Measurements from ENCODE around the gene AGER. TPM values are rescaled to one million over a fixed set of nuclear protein-coding genes. Genes with fewer than 3 reads are reported as not detected.
A peak's percentile ranks its signal among the peaks of the same experiment; 100 is the strongest.

Gene AGER
- total and polyA plus RNA-seq, 2 donors (not counting 1 experiment from before 2014, with no cell fraction given): 0.50 to 0.78 TPM

DNA sequence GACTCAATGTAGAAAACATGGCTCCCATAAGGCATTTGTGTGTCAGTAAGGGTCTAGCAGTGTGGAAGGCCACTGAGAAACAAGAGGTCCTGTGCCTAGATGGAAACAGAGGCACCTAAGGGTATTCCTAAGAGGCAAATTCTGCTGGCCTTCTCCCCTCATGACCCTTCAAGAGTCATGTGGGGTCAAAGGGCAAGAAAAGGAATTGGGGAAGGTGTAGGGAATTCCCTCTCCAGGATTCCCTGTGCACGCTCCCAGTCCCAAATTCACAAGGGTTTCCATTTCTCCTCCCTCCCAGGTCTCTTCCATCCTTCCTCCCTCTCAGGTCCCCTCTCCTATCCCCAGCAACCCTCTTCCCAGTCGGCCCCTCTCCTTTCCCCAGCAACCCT is 8.7 kb downstream of the AGER start:
- peaks cover 10% of the 10 kb centered on the region for H3K36me3 ChIP-seq (ENCODE audit: control insufficient read depth, insufficient read depth, low read length)
- DNase-seq (ENCODE audit: low read depth in 2 of 2): no peak
- no peaks in the 10 kb centered on the region for H3K27me3 ChIP-seq (ENCODE audit: control insufficient read depth, insufficient read depth, low read length)
- peaks cover 18% of the 10 kb centered on the region for H3K4me1 ChIP-seq (ENCODE audit: control insufficient read depth, extremely low read depth, insufficient read depth, low read length)
- H4K20me1 ChIP-seq (ENCODE audit: control insufficient read depth, extremely low read depth, insufficient read depth, low read length): no peaks in the 10 kb centered on the region
- H3K9me3 ChIP-seq (ENCODE audit: control insufficient read depth, insufficient read depth, low read depth, low read length): no peaks in the 10 kb centered on the region
- H3K4me2 ChIP-seq (ENCODE audit: extremely low read depth, insufficient read depth, low read length): peak overlapping the region; percentile 95
- no peak for TF ChIP-seq EZH2 (IDR thresholded peaks at IDR 0.05; ENCODE audit: low read length, missing control alignments)
- peak overlapping the region; percentile 86 to 99 (median 90) for H3K4me3 ChIP-seq (replicated peaks in 1 of 4; ENCODE audit: control extremely low read depth in 1 of 4, insufficient read depth in 1 of 4, low read depth in 3 of 4, low read length in 4 of 4)
- peak overlapping the region; percentile 91 for H3K9ac ChIP-seq (ENCODE audit: insufficient read depth, low read length)
- no peak overlapping the region for H2AFZ ChIP-seq (ENCODE audit: low read length)
- peak overlapping the region; percentile 83 for H3K27ac ChIP-seq (ENCODE audit: insufficient read depth, low read length)
- H3K79me2 ChIP-seq (ENCODE audit: control insufficient read depth, insufficient read depth, low read length): peaks cover 39% of the 10 kb centered on the region

DNA sequence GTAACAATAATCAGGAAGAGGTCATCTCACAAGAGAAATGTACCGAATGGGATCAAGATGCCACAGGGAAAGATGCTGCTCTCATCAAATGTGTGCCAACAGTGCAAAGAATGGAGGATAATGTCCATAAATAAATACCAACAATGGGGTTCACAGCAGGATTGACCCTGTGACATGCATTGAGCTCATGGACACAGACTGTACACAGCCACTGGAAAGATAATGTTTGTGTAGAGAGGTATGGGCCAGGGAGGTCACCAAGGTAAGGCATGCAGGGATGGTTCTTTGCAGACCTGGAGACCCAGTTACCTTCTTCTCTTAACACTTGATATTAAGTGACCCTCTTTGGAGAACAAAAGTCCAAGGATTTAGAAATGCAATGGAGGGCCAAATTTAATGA is 9.6 kb downstream of the AGER start:
- H3K27ac ChIP-seq (ENCODE audit: insufficient read depth, low read length): no peak overlapping the region
- peak overlapping the region; percentile 95 for H3K4me2 ChIP-seq (ENCODE audit: extremely low read depth, insufficient read depth, low read length)
- H2AFZ ChIP-seq (ENCODE audit: low read length): no peak overlapping the region
- H3K4me3 ChIP-seq (replicated peaks in 1 of 4; ENCODE audit: control extremely low read depth in 1 of 4, insufficient read depth in 1 of 4, low read depth in 3 of 4, low read length in 4 of 4): peak overlapping the region in 2 of 4 experiments; percentile 93 to 99
- no peak overlapping the region for H3K9ac ChIP-seq (ENCODE audit: insufficient read depth, low read length)
- peaks cover 39% of the 10 kb centered on the region for H3K79me2 ChIP-seq (ENCODE audit: control insufficient read depth, insufficient read depth, low read length)
- H3K36me3 ChIP-seq (ENCODE audit: control insufficient read depth, insufficient read depth, low read length): peaks cover 15% of the 10 kb centered on the region
- TF ChIP-seq, protein P1, sequence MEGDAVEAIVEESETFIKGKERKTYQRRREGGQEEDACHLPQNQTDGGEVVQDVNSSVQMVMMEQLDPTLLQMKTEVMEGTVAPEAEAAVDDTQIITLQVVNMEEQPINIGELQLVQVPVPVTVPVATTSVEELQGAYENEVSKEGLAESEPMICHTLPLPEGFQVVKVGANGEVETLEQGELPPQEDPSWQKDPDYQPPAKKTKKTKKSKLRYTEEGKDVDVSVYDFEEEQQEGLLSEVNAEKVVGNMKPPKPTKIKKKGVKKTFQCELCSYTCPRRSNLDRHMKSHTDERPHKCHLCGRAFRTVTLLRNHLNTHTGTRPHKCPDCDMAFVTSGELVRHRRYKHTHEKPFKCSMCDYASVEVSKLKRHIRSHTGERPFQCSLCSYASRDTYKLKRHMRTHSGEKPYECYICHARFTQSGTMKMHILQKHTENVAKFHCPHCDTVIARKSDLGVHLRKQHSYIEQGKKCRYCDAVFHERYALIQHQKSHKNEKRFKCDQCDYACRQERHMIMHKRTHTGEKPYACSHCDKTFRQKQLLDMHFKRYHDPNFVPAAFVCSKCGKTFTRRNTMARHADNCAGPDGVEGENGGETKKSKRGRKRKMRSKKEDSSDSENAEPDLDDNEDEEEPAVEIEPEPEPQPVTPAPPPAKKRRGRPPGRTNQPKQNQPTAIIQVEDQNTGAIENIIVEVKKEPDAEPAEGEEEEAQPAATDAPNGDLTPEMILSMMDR (conservative IDR thresholded peaks at IDR 0.05 in 1 of 2, IDR thresholded peaks at IDR 0.05 in 1 of 2; ENCODE audit: low read depth in 1 of 2, low read length in 2 of 2): no peak
- no peak for TF ChIP-seq EZH2 (IDR thresholded peaks at IDR 0.05; ENCODE audit: low read length, missing control alignments)
- no peaks in the 10 kb centered on the region for H3K9me3 ChIP-seq (ENCODE audit: control insufficient read depth, insufficient read depth, low read depth, low read length)
- no peaks in the 10 kb centered on the region for H4K20me1 ChIP-seq (ENCODE audit: control insufficient read depth, extremely low read depth, insufficient read depth, low read length)
- peaks cover 18% of the 10 kb centered on the region for H3K4me1 ChIP-seq (ENCODE audit: control insufficient read depth, extremely low read depth, insufficient read depth, low read length)
- H3K27me3 ChIP-seq (ENCODE audit: control insufficient read depth, insufficient read depth, low read length): no peaks in the 10 kb centered on the region
- DNase-seq (ENCODE audit: low read depth in 2 of 2): no peak

DNA sequence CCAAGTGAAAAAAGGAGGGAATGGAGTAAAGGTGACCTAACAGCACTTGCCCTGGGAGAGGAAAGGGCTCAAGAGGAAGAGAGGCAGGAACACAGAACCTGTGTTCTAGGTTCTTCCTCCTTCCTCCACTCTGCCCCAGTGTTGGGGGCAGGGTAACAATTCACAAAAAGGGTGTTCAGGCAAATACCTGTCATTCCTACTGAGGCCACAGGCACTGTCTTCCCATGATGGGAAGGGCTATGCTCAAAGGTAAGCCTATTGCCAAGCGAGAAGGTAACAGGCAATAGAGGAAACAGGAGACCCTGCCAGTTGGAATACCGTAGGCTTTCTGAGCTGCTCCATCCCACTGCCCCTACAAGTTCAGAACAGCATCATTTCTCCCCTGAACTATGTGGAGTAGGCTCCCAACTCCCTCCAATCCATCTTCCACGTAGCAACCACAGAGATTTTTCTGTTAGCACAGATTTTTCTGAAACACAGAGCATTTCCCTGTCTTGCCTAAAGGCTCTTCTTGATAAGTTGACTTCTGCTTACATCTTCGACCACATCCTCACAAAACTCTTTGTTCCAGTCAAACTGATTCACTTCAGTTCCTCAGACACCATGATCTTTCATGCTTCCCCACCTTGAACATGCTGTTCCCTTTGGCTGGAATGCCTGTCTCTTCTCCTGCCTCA is 10.9 kb downstream of the AGER start:
- Histone ChIP-seq H3K27me3 (ENCODE audit: control insufficient read depth, insufficient read depth, low read length) (no peaks in the 10 kb centered on the region), H4K20me1 (ENCODE audit: control insufficient read depth, extremely low read depth, insufficient read depth, low read length) (no peaks in the 10 kb centered on the region), H3K36me3 (ENCODE audit: control insufficient read depth, insufficient read depth, low read length) (peaks cover 20% of the 10 kb centered on the region)

More for the DNA sequence above, 10.9 kb downstream of the AGER start:
- no peak overlapping the region for H3K4me2 ChIP-seq (ENCODE audit: extremely low read depth, insufficient read depth, low read length)
- H3K79me2 ChIP-seq (ENCODE audit: control insufficient read depth, insufficient read depth, low read length): peaks cover 31% of the 10 kb centered on the region
- peaks cover 16% of the 10 kb centered on the region for H3K4me1 ChIP-seq (ENCODE audit: control insufficient read depth, extremely low read depth, insufficient read depth, low read length)
- H3K9me3 ChIP-seq (ENCODE audit: control insufficient read depth, insufficient read depth, low read depth, low read length): no peaks in the 10 kb centered on the region
- DNase-seq (ENCODE audit: low read depth in 2 of 2): no peak
- H3K27ac ChIP-seq (ENCODE audit: insufficient read depth, low read length): no peak overlapping the region
- no peak overlapping the region for H2AFZ ChIP-seq (ENCODE audit: low read length)
- no peak overlapping the region for H3K9ac ChIP-seq (ENCODE audit: insufficient read depth, low read length)
- no peak overlapping the region for H3K4me3 ChIP-seq (replicated peaks in 1 of 4; ENCODE audit: control extremely low read depth in 1 of 4, insufficient read depth in 1 of 4, low read depth in 3 of 4, low read length in 4 of 4)
- no peak for TF ChIP-seq EZH2 (IDR thresholded peaks at IDR 0.05; ENCODE audit: low read length, missing control alignments)
- TF ChIP-seq, protein P1 (conservative IDR thresholded peaks at IDR 0.05 in 1 of 2, IDR thresholded peaks at IDR 0.05 in 1 of 2; ENCODE audit: low read depth in 1 of 2, low read length in 2 of 2): no peak
